H1 (cell line): ENCODE results near the gene NR5A2. TPM values are rescaled to one million over a fixed set of nuclear protein-coding genes. Genes with fewer than 3 reads are reported as not detected.

Source experiments
- CTCF ChIA-PET: fragments of 300-600 bp; sonication (Branson Sonifier 250); formaldehyde crosslinking; loops from one replicate; lab custom pipeline; 2021; ENCODE audit not compliant: partially characterized antibody; lab: Charles Lee
- POLR2A ChIA-PET: fragments of 300-600 bp; sonication (Branson Sonifier 250); formaldehyde crosslinking; loops from one replicate; lab custom pipeline; 2021; ENCODE audit warnings: inconsistent platforms; ENCODE audit not compliant: partially characterized antibody; lab: Charles Lee
- DNase-seq, 2 experiments: peaks; one replicate each; pipeline versions ENCODE4 v3.0.0 to v3.0.0-alpha.2; 2010 to 2022; ENCODE audit warnings: low spot score in 2 of 2, low read depth in 1 of 2, mixed read lengths in 1 of 2
- FAIRE-seq: peaks from 2 replicates; lab custom pipeline; 2011; peaks lifted over from hg19 to GRCh38; lab: Jason Lieb, UNC
- H2AFZ ChIP-seq: 2 replicates; pipeline ENCODE4 v1.8.1; 2012; ENCODE audit warnings: low read length, inconsistent platforms
- H2AK5ac ChIP-seq: 2 replicates; pipeline ENCODE4 v1.6.1; 2013; ENCODE audit warnings: low read depth, low read length
- H2BK120ac ChIP-seq: replicated peaks from 2 replicates; pipeline ENCODE3; 2013; ENCODE audit warnings: low read depth, low read length, inconsistent platforms
- H2BK12ac ChIP-seq: 2 replicates; pipeline ENCODE4 v1.6.1; 2013; ENCODE audit warnings: low read depth, low read length
- H2BK15ac ChIP-seq: 2 replicates; pipeline ENCODE4 v1.6.1; 2013; ENCODE audit warnings: low read length
- H2BK20ac ChIP-seq: 2 replicates; pipeline ENCODE4 v1.6.1; 2013; ENCODE audit warnings: low read length
- H2BK5ac ChIP-seq: 2 replicates; pipeline ENCODE4 v1.6.1; 2013; ENCODE audit warnings: low read depth, low read length
- H3K14ac ChIP-seq: 2 replicates; pipeline ENCODE4 v1.6.1; 2013; ENCODE audit warnings: inconsistent platforms; ENCODE audit not compliant: insufficient read length
- H3K18ac ChIP-seq: 2 replicates; pipeline ENCODE4 v1.6.1; 2013; ENCODE audit warnings: low read length; ENCODE audit errors: extremely low read depth
- H3K23ac ChIP-seq: 2 replicates; pipeline ENCODE4 v1.6.1; 2013; ENCODE audit warnings: inconsistent platforms; ENCODE audit not compliant: insufficient read length
- H3K23me2 ChIP-seq: 2 replicates; pipeline ENCODE4 v1.6.1; 2013; ENCODE audit warnings: low read depth, low read length
- H3K27ac ChIP-seq: 2 replicates; pipeline ENCODE4 v1.6.1; 2011; ENCODE audit warnings: low read depth, low read length, inconsistent platforms
- H3K27me3 ChIP-seq, 4 experiments: replicated peaks in 1 of 4; 1 replicate in 1 of 4; 2 replicates in 3 of 4; pipeline versions ENCODE4 v1.6.1 to v1.8.1; 2011 to 2013; ENCODE audit warnings: low read length in 3 of 4, mild to moderate bottlenecking in 3 of 4, inconsistent platforms in 2 of 4, mixed read lengths in 2 of 4, moderate library complexity in 1 of 4; ENCODE audit not compliant: control insufficient read depth in 3 of 4, insufficient read depth in 3 of 4; ENCODE audit errors: extremely low read depth in 1 of 4
- H3K36me3 ChIP-seq, 4 experiments: 2 replicates each; pipeline versions ENCODE4 v1.6.1 to v1.8.1; 2011 to 2013; ENCODE audit warnings: mild to moderate bottlenecking in 4 of 4, low read length in 3 of 4, moderate library complexity in 2 of 4, control low read depth in 1 of 4, inconsistent platforms in 1 of 4; ENCODE audit not compliant: insufficient read depth in 4 of 4, control insufficient read depth in 2 of 4
- H3K4ac ChIP-seq: replicated peaks from 2 replicates; pipeline ENCODE3; 2013; ENCODE audit warnings: low read length, low read depth, mixed read lengths, inconsistent platforms; ENCODE audit not compliant: insufficient read length
- H3K4me1 ChIP-seq, 4 experiments: replicated peaks in 1 of 4; 1 replicate in 1 of 4; 2 replicates in 3 of 4; pipeline versions ENCODE4 v1.6.1 to v1.8.1; 2011 to 2013; ENCODE audit warnings: low read length in 3 of 4, inconsistent platforms in 2 of 4, mixed read lengths in 1 of 4; ENCODE audit not compliant: insufficient read depth in 4 of 4, control insufficient read depth in 3 of 4
- H3K4me2 ChIP-seq, 2 experiments: 2 replicates each; pipeline versions ENCODE4 v1.6.1 to v1.8.1; 2011 to 2013; ENCODE audit warnings: low read depth in 2 of 2, low read length in 2 of 2, control low read depth in 1 of 2, inconsistent platforms in 1 of 2, mild to moderate bottlenecking in 1 of 2; ENCODE audit not compliant: insufficient read depth in 1 of 2
- H3K4me3 ChIP-seq, 4 experiments: fragments of 200-600, 300-600 bp in 1 of 4; sonication (generic), shearing (Covaris generic), sonication (Bioruptor Twin) in 1 of 4; 2 replicates each; pipeline versions ENCODE4 v1.5.1 to v1.8.1; 2011 to 2016; ENCODE audit warnings: low read length in 4 of 4, low read depth in 3 of 4, control low read depth in 2 of 4, inconsistent platforms in 2 of 4, mild to moderate bottlenecking in 2 of 4, mixed read lengths in 1 of 4, moderate library complexity in 1 of 4; ENCODE audit not compliant: insufficient read depth in 2 of 4; ENCODE audit errors: extremely low read depth in 1 of 4
- H3K56ac ChIP-seq: replicated peaks from 2 replicates; pipeline ENCODE3; 2013; ENCODE audit warnings: low read depth, mild to moderate bottlenecking, mixed read lengths, low read length, inconsistent platforms; ENCODE audit not compliant: insufficient read length
- H3K79me1 ChIP-seq: 2 replicates; pipeline ENCODE4 v1.6.1; 2013; ENCODE audit warnings: low read depth, low read length, control low read depth
- H3K79me2 ChIP-seq, 2 experiments: 2 replicates each; pipeline versions ENCODE4 v1.6.1 to v1.8.1; 2012 to 2013; ENCODE audit warnings: low read length in 2 of 2, mild to moderate bottlenecking in 2 of 2, inconsistent platforms in 1 of 2; ENCODE audit not compliant: insufficient read depth in 2 of 2, control insufficient read depth in 1 of 2
- H3K9ac ChIP-seq, 4 experiments: replicated peaks in 1 of 4; 1 replicate in 1 of 4; 2 replicates in 3 of 4; pipeline versions ENCODE4 v1.6.1 to v1.8.1; 2011 to 2013; ENCODE audit warnings: low read depth in 3 of 4, low read length in 3 of 4, control low read depth in 2 of 4, mild to moderate bottlenecking in 2 of 4, moderate library complexity in 2 of 4, inconsistent platforms in 1 of 4; ENCODE audit errors: extremely low read depth in 1 of 4
- H3K9me3 ChIP-seq, 2 experiments: 2 replicates each; pipeline versions ENCODE4 v1.6.1 to v1.8.1; 2012 to 2013; ENCODE audit warnings: mild to moderate bottlenecking in 2 of 2, moderate library complexity in 2 of 2, control low read depth in 1 of 2, inconsistent platforms in 1 of 2, low read depth in 1 of 2, low read length in 1 of 2, mixed read lengths in 1 of 2; ENCODE audit not compliant: insufficient read depth in 2 of 2
- H4K20me1 ChIP-seq, 2 experiments: replicated peaks in 1 of 2; 2 replicates each; pipeline versions ENCODE3 to v1.8.1; 2011 to 2013; ENCODE audit warnings: inconsistent platforms in 2 of 2, low read length in 2 of 2, mild to moderate bottlenecking in 1 of 2; ENCODE audit not compliant: insufficient read depth in 2 of 2, control insufficient read depth in 1 of 2
- H4K5ac ChIP-seq: 2 replicates; pipeline ENCODE4 v1.6.1; 2013; ENCODE audit warnings: low read length, low read depth, mixed read lengths, inconsistent platforms; ENCODE audit not compliant: insufficient read length
- H4K8ac ChIP-seq: 2 replicates; pipeline ENCODE4 v1.8.0; 2013; ENCODE audit warnings: mild to moderate bottlenecking, moderate library complexity, low read length, inconsistent platforms; ENCODE audit not compliant: insufficient read depth; ENCODE audit errors: extremely low read depth
- H4K91ac ChIP-seq: replicated peaks from 2 replicates; pipeline ENCODE3; 2013; ENCODE audit warnings: low read length, mixed read lengths, inconsistent platforms; ENCODE audit not compliant: insufficient read length
- CEBPB ChIP-seq: IDR thresholded peaks from 2 replicates; pipeline ENCODE4 v1.6.1; 2012; ENCODE audit warnings: low read depth, low read length
- EP300 ChIP-seq, 2 experiments: IDR thresholded peaks; 1 replicate in 1 of 2; 2 replicates in 1 of 2; pipeline ENCODE4 v1.6.1; 2011 to 2012; ENCODE audit warnings: low read depth in 2 of 2, low read length in 2 of 2, mild to moderate bottlenecking in 2 of 2, borderline replicate concordance in 1 of 2, inconsistent platforms in 1 of 2, moderate library complexity in 1 of 2
- FOSL1 ChIP-seq: IDR thresholded peaks from 2 replicates; pipeline ENCODE4 v1.6.1; 2011; ENCODE audit warnings: mild to moderate bottlenecking, low read depth, low read length, moderate library complexity; ENCODE audit not compliant: insufficient read depth
- GABPA ChIP-seq: IDR thresholded peaks from 2 replicates; pipeline ENCODE4 v1.6.1; 2011; ENCODE audit warnings: mild to moderate bottlenecking, low read length, moderate library complexity, borderline replicate concordance; ENCODE audit not compliant: insufficient read depth
- KDM4A ChIP-seq: IDR thresholded peaks from one replicate; pipeline ENCODE4 v1.7.1; 2012; ENCODE audit warnings: low read depth, mild to moderate bottlenecking, moderate library complexity, low read length, inconsistent platforms; ENCODE audit not compliant: severe bottlenecking
- KDM5A ChIP-seq: fragments of 200-600 bp; IDR thresholded peaks from 2 replicates; pipeline ENCODE4 v1.7.1; 2012; ENCODE audit warnings: mild to moderate bottlenecking, low read length, inconsistent platforms, mixed read lengths
- PHF8 ChIP-seq: fragments of 200-600 bp; sonication (generic); conservative IDR thresholded peaks from 2 replicates; pipeline ENCODE4 v1.7.1; 2012; ENCODE audit warnings: low read depth, mild to moderate bottlenecking, inconsistent platforms, low read length, moderate library complexity
- POU5F1 ChIP-seq: IDR thresholded peaks from 2 replicates; pipeline ENCODE4 v1.6.1; 2011; ENCODE audit warnings: low read depth, mild to moderate bottlenecking, low read length, moderate library complexity
- RFX5 ChIP-seq: IDR thresholded peaks from 2 replicates; pipeline ENCODE4 v1.6.1; 2011; ENCODE audit warnings: low read depth, low read length, improper control_type of control experiment, borderline replicate concordance
- RNF2 ChIP-seq: fragments of 200-900, 300-1000 bp; sonication (generic); IDR thresholded peaks from 2 replicates; pipeline ENCODE4 v1.7.1; 2016; ENCODE audit warnings: borderline replicate concordance, low read depth, mild to moderate bottlenecking, antibody characterized with exemption, low read length; ENCODE audit not compliant: poor library complexity, severe bottlenecking; ENCODE audit errors: missing control alignments
- RXRA ChIP-seq: IDR thresholded peaks from 2 replicates; pipeline ENCODE4 v1.6.1; 2011; ENCODE audit warnings: low read depth, mild to moderate bottlenecking, low read length, moderate library complexity; ENCODE audit not compliant: insufficient read depth
- SP4 ChIP-seq: IDR thresholded peaks from 2 replicates; pipeline ENCODE4 v1.6.1; 2012; ENCODE audit warnings: low read length, inconsistent platforms
- USF2 ChIP-seq: IDR thresholded peaks from 2 replicates; pipeline ENCODE4 v1.6.1; 2011; ENCODE audit warnings: low read length, improper control_type of control experiment
- WGBS, 2 experiments: shearing (Covaris generic) in 1 of 2; methylation state at CpG; one replicate each; pipeline versions ENCODE4 v1.1.6 to v1.1.7; 2013 to 2015; ENCODE audit warnings: low lambda C conversion rate in 2 of 2, mixed read lengths in 2 of 2, inconsistent platforms in 1 of 2, low coverage in 1 of 2, missing lambda C conversion rate in 1 of 2; ENCODE audit not compliant: insufficient replicate concordance in 2 of 2, insufficient coverage in 1 of 2, insufficient read length in 1 of 2; ENCODE audit errors: extremely low coverage in 1 of 2, missing lambda C conversion rate in 1 of 2; 5-methylcytosine and 5-hydroxymethylcytosine counted together
- polyA plus RNA-seq, 7 experiments: library from polyadenylated mRNA; depleted of rRNA in 3 of 7; stranded (reverse) in 5 of 7; unstranded in 2 of 7; fragments of >200 nt in 5 of 7; fragments of 200-250 nt in 2 of 7; gene quantifications; 1 replicate in 5 of 7; 2 replicates in 1 of 7; 4 replicates in 1 of 7; pipeline versions ENCODE4 v1.2.1 to v1.2.3, GENCODE V29; 2011 to 2013; ENCODE audit warnings: missing spikeins in 2 of 7, mixed read lengths in 2 of 7
- total RNA-seq: library from RNA; stranded (reverse); fragmentation: NEBNext Ultra II Directional; extraction: Animal tissue kit (Norgen Biotek cat#: 25700); gene quantifications from 2 replicates; pipeline ENCODE4 v1.2.1, GENCODE V29; 2021

Gene NR5A2
- total and polyA plus RNA-seq, 2 of the 8 experiments (the other 6 are each of a cell fraction or from before 2014, with no cell fraction given): 1.7 to 11.6 TPM

- no peaks in the 10 kb centered on the region for H3K27me3 ChIP-seq
- no peak overlapping the region for H4K5ac ChIP-seq
- no peak overlapping the region for H4K91ac ChIP-seq
- no peaks in the 10 kb centered on the region for H3K23me2 ChIP-seq
- H2AK5ac ChIP-seq: no peak overlapping the region
- H3K18ac ChIP-seq: no peak overlapping the region
- WGBS, 2 experiments: 93% methylated on average over 2 of the region's 2 CpGs; no CpG with 5 or more reads in 1 of the 2 experiments
- H4K20me1 ChIP-seq: no peaks in the 10 kb centered on the region
- H3K4me1 ChIP-seq: peaks cover 0 to 4% (median 0%) of the 10 kb centered on the region in 4 experiments; a peak in 3 of 7 replicates
- no peak overlapping the region for H3K4me3 ChIP-seq
- no peak overlapping the region for H3K27ac ChIP-seq
- H3K79me1 ChIP-seq: no peaks in the 10 kb centered on the region
- H2BK12ac ChIP-seq: no peak overlapping the region
- no peak overlapping the region for H2BK20ac ChIP-seq
- no peak overlapping the region for H3K9ac ChIP-seq
- H3K14ac ChIP-seq: no peak overlapping the region
- no peak overlapping the region for H3K23ac ChIP-seq
- H2BK120ac ChIP-seq: no peak overlapping the region
- H3K79me2 ChIP-seq: no peaks in the 10 kb centered on the region
- H3K4me2 ChIP-seq: no peak overlapping the region
- ChIA-PET POLR2A (no interaction called here), CTCF (interaction anchor here (0.6 to 1.3 kb wide), 3 partner anchors 99 to 315 kb away, joined by 3 read pairs; no protein-coding TSS in a partner anchor)
- DNase-seq: no peak
- FAIRE-seq: no peak
- H2AFZ ChIP-seq: no peak overlapping the region
- H3K4ac ChIP-seq: no peak overlapping the region
- H2BK15ac ChIP-seq: no peak overlapping the region
- no peak overlapping the region for H4K8ac ChIP-seq
- no peaks in the 10 kb centered on the region for H3K9me3 ChIP-seq
- no peaks in the 10 kb centered on the region for H3K36me3 ChIP-seq
- H2BK5ac ChIP-seq: no peak overlapping the region
- H3K56ac ChIP-seq: no peak overlapping the region
- TF ChIP-seq KDM4A (no peak), KDM5A (no peak), EP300 (IDR thresholded peaks at IDR 0.05; ENCODE audit: borderline replicate concordance in 1 of 2, low read depth in 2 of 2, low read length in 2 of 2) (no peak), SP4 (no peak), FOSL1 (no peak), RNF2 (no peak), RFX5 (no peak), USF2 (no peak), POU5F1 (no peak), RXRA (no peak), PHF8 (no peak), CEBPB (no peak), GABPA (no peak)
Measured at GRCh38 chr1:200178340-200178739, 150.8 kb downstream of the NR5A2 start.
